ENCODE measurements around the gene CCZ1. TPM values are rescaled to one million over a fixed set of nuclear protein-coding genes. Genes with fewer than 3 reads are reported as not detected.

Gene CCZ1
- total and polyA plus RNA-seq, 2 of the 8 experiments (the other 6 are each of a cell fraction or from before 2014, with no cell fraction given): 56.3 to 150 TPM

- TF ChIP-seq CHD7 (IDR thresholded peaks at IDR 0.05; ENCODE audit: insufficient replicate concordance, low read length) (no peak), YY1 (IDR thresholded peaks at IDR 0.05; ENCODE audit: low read depth, low read length) (no peak), HDAC2 (IDR thresholded peaks at IDR 0.05; ENCODE audit: borderline replicate concordance in 1 of 2, low read depth in 2 of 2, low read length in 2 of 2) (no peak), SIX5 (IDR thresholded peaks at IDR 0.05; ENCODE audit: low read depth, low read length) (no peak), MAFK (IDR thresholded peaks at IDR 0.05; ENCODE audit: low read depth, low read length) (no peak), EGR1 (IDR thresholded peaks at IDR 0.05; ENCODE audit: borderline replicate concordance, low read depth, low read length) (no peak), CREB1 (IDR thresholded peaks at IDR 0.05) (no peak), TBP (IDR thresholded peaks at IDR 0.05; ENCODE audit: low read depth, low read length) (no peak), SAP30 (IDR thresholded peaks at IDR 0.05; ENCODE audit: insufficient read depth, insufficient replicate concordance, low read length) (no peak)
Measured at GRCh38 chr7:5892498-5892897, 6.0 kb upstream of the CCZ1 start (continued).

Data from H1 (cell line).